H1 (cell line): ENCODE results near the gene ANKRD60. TPM values are rescaled to one million over a fixed set of nuclear protein-coding genes. Genes with fewer than 3 reads are reported as not detected.

Experiments used
- CTCF ChIA-PET: fragments of 300-600 bp; sonication (Branson Sonifier 250); formaldehyde crosslinking; loops from one replicate; lab custom pipeline; 2021; ENCODE audit not compliant: partially characterized antibody; lab: Charles Lee
- POLR2A ChIA-PET: fragments of 300-600 bp; sonication (Branson Sonifier 250); formaldehyde crosslinking; loops from one replicate; lab custom pipeline; 2021; ENCODE audit warnings: inconsistent platforms; ENCODE audit not compliant: partially characterized antibody; lab: Charles Lee
- DNase-seq, 2 experiments: peaks; one replicate each; pipeline versions ENCODE4 v3.0.0 to v3.0.0-alpha.2; 2010 to 2022; ENCODE audit warnings: low spot score in 2 of 2, low read depth in 1 of 2, mixed read lengths in 1 of 2
- FAIRE-seq: peaks from 2 replicates; lab custom pipeline; 2011; peaks lifted over from hg19 to GRCh38; lab: Jason Lieb, UNC
- H2AFZ ChIP-seq: 2 replicates; pipeline ENCODE4 v1.8.1; 2012; ENCODE audit warnings: low read length, inconsistent platforms
- H2AK5ac ChIP-seq: 2 replicates; pipeline ENCODE4 v1.6.1; 2013; ENCODE audit warnings: low read depth, low read length
- H2BK120ac ChIP-seq: replicated peaks from 2 replicates; pipeline ENCODE3; 2013; ENCODE audit warnings: low read depth, low read length, inconsistent platforms
- H2BK12ac ChIP-seq: 2 replicates; pipeline ENCODE4 v1.6.1; 2013; ENCODE audit warnings: low read depth, low read length
- H2BK15ac ChIP-seq: 2 replicates; pipeline ENCODE4 v1.6.1; 2013; ENCODE audit warnings: low read length
- H2BK20ac ChIP-seq: 2 replicates; pipeline ENCODE4 v1.6.1; 2013; ENCODE audit warnings: low read length
- H2BK5ac ChIP-seq: 2 replicates; pipeline ENCODE4 v1.6.1; 2013; ENCODE audit warnings: low read depth, low read length
- H3K14ac ChIP-seq: 2 replicates; pipeline ENCODE4 v1.6.1; 2013; ENCODE audit warnings: inconsistent platforms; ENCODE audit not compliant: insufficient read length
- H3K18ac ChIP-seq: 2 replicates; pipeline ENCODE4 v1.6.1; 2013; ENCODE audit warnings: low read length; ENCODE audit errors: extremely low read depth
- H3K23ac ChIP-seq: 2 replicates; pipeline ENCODE4 v1.6.1; 2013; ENCODE audit warnings: inconsistent platforms; ENCODE audit not compliant: insufficient read length
- H3K23me2 ChIP-seq: 2 replicates; pipeline ENCODE4 v1.6.1; 2013; ENCODE audit warnings: low read depth, low read length
- H3K27ac ChIP-seq: 2 replicates; pipeline ENCODE4 v1.6.1; 2011; ENCODE audit warnings: low read depth, low read length, inconsistent platforms
- H3K27me3 ChIP-seq, 4 experiments: replicated peaks in 1 of 4; 1 replicate in 1 of 4; 2 replicates in 3 of 4; pipeline versions ENCODE4 v1.6.1 to v1.8.1; 2011 to 2013; ENCODE audit warnings: low read length in 3 of 4, mild to moderate bottlenecking in 3 of 4, inconsistent platforms in 2 of 4, mixed read lengths in 2 of 4, moderate library complexity in 1 of 4; ENCODE audit not compliant: control insufficient read depth in 3 of 4, insufficient read depth in 3 of 4; ENCODE audit errors: extremely low read depth in 1 of 4
- H3K36me3 ChIP-seq, 4 experiments: 2 replicates each; pipeline versions ENCODE4 v1.6.1 to v1.8.1; 2011 to 2013; ENCODE audit warnings: mild to moderate bottlenecking in 4 of 4, low read length in 3 of 4, moderate library complexity in 2 of 4, control low read depth in 1 of 4, inconsistent platforms in 1 of 4; ENCODE audit not compliant: insufficient read depth in 4 of 4, control insufficient read depth in 2 of 4
- H3K4ac ChIP-seq: replicated peaks from 2 replicates; pipeline ENCODE3; 2013; ENCODE audit warnings: low read length, low read depth, mixed read lengths, inconsistent platforms; ENCODE audit not compliant: insufficient read length
- H3K4me1 ChIP-seq, 4 experiments: replicated peaks in 1 of 4; 1 replicate in 1 of 4; 2 replicates in 3 of 4; pipeline versions ENCODE4 v1.6.1 to v1.8.1; 2011 to 2013; ENCODE audit warnings: low read length in 3 of 4, inconsistent platforms in 2 of 4, mixed read lengths in 1 of 4; ENCODE audit not compliant: insufficient read depth in 4 of 4, control insufficient read depth in 3 of 4
- H3K4me2 ChIP-seq, 2 experiments: 2 replicates each; pipeline versions ENCODE4 v1.6.1 to v1.8.1; 2011 to 2013; ENCODE audit warnings: low read depth in 2 of 2, low read length in 2 of 2, control low read depth in 1 of 2, inconsistent platforms in 1 of 2, mild to moderate bottlenecking in 1 of 2; ENCODE audit not compliant: insufficient read depth in 1 of 2
- H3K4me3 ChIP-seq, 4 experiments: fragments of 200-600, 300-600 bp in 1 of 4; sonication (generic), shearing (Covaris generic), sonication (Bioruptor Twin) in 1 of 4; 2 replicates each; pipeline versions ENCODE4 v1.5.1 to v1.8.1; 2011 to 2016; ENCODE audit warnings: low read length in 4 of 4, low read depth in 3 of 4, control low read depth in 2 of 4, inconsistent platforms in 2 of 4, mild to moderate bottlenecking in 2 of 4, mixed read lengths in 1 of 4, moderate library complexity in 1 of 4; ENCODE audit not compliant: insufficient read depth in 2 of 4; ENCODE audit errors: extremely low read depth in 1 of 4
- H3K56ac ChIP-seq: replicated peaks from 2 replicates; pipeline ENCODE3; 2013; ENCODE audit warnings: low read depth, mild to moderate bottlenecking, mixed read lengths, low read length, inconsistent platforms; ENCODE audit not compliant: insufficient read length
- H3K79me1 ChIP-seq: 2 replicates; pipeline ENCODE4 v1.6.1; 2013; ENCODE audit warnings: low read depth, low read length, control low read depth
- H3K79me2 ChIP-seq, 2 experiments: 2 replicates each; pipeline versions ENCODE4 v1.6.1 to v1.8.1; 2012 to 2013; ENCODE audit warnings: low read length in 2 of 2, mild to moderate bottlenecking in 2 of 2, inconsistent platforms in 1 of 2; ENCODE audit not compliant: insufficient read depth in 2 of 2, control insufficient read depth in 1 of 2
- H3K9ac ChIP-seq, 4 experiments: replicated peaks in 1 of 4; 1 replicate in 1 of 4; 2 replicates in 3 of 4; pipeline versions ENCODE4 v1.6.1 to v1.8.1; 2011 to 2013; ENCODE audit warnings: low read depth in 3 of 4, low read length in 3 of 4, control low read depth in 2 of 4, mild to moderate bottlenecking in 2 of 4, moderate library complexity in 2 of 4, inconsistent platforms in 1 of 4; ENCODE audit errors: extremely low read depth in 1 of 4
- H3K9me3 ChIP-seq, 2 experiments: 2 replicates each; pipeline versions ENCODE4 v1.6.1 to v1.8.1; 2012 to 2013; ENCODE audit warnings: mild to moderate bottlenecking in 2 of 2, moderate library complexity in 2 of 2, control low read depth in 1 of 2, inconsistent platforms in 1 of 2, low read depth in 1 of 2, low read length in 1 of 2, mixed read lengths in 1 of 2; ENCODE audit not compliant: insufficient read depth in 2 of 2
- H4K20me1 ChIP-seq, 2 experiments: replicated peaks in 1 of 2; 2 replicates each; pipeline versions ENCODE3 to v1.8.1; 2011 to 2013; ENCODE audit warnings: inconsistent platforms in 2 of 2, low read length in 2 of 2, mild to moderate bottlenecking in 1 of 2; ENCODE audit not compliant: insufficient read depth in 2 of 2, control insufficient read depth in 1 of 2
- H4K5ac ChIP-seq: 2 replicates; pipeline ENCODE4 v1.6.1; 2013; ENCODE audit warnings: low read length, low read depth, mixed read lengths, inconsistent platforms; ENCODE audit not compliant: insufficient read length
- H4K8ac ChIP-seq: 2 replicates; pipeline ENCODE4 v1.8.0; 2013; ENCODE audit warnings: mild to moderate bottlenecking, moderate library complexity, low read length, inconsistent platforms; ENCODE audit not compliant: insufficient read depth; ENCODE audit errors: extremely low read depth
- H4K91ac ChIP-seq: replicated peaks from 2 replicates; pipeline ENCODE3; 2013; ENCODE audit warnings: low read length, mixed read lengths, inconsistent platforms; ENCODE audit not compliant: insufficient read length
- ASH2L ChIP-seq: fragments of 200-600, 300-600 bp; sonication (generic); IDR thresholded peaks from one replicate; pipeline ENCODE4 v1.7.1; 2017; ENCODE audit warnings: low read length
- CBX8 ChIP-seq: fragments of 300-800, 300-1000 bp; sonication (generic); IDR thresholded peaks from 2 replicates; pipeline ENCODE4 v1.7.1; 2016; ENCODE audit warnings: low read depth, low read length, borderline replicate concordance
- CHD1 ChIP-seq: IDR thresholded peaks from 2 replicates; pipeline ENCODE4 v1.6.1; 2012; ENCODE audit warnings: low read depth, low read length, improper control_type of control experiment
- CREB1 ChIP-seq: IDR thresholded peaks from 2 replicates; pipeline ENCODE4 v1.6.1; 2012; ENCODE audit warnings: inconsistent platforms
- EZH2 ChIP-seq: fragments of 200-600 bp; sonication (generic); IDR thresholded peaks from 2 replicates; pipeline ENCODE4 v1.7.1; 2012; ENCODE audit warnings: low read depth, mild to moderate bottlenecking, moderate library complexity, low read length, inconsistent platforms; ENCODE audit not compliant: severe bottlenecking
- GABPA ChIP-seq: IDR thresholded peaks from 2 replicates; pipeline ENCODE4 v1.6.1; 2011; ENCODE audit warnings: mild to moderate bottlenecking, low read length, moderate library complexity, borderline replicate concordance; ENCODE audit not compliant: insufficient read depth
- GTF2F1 ChIP-seq: IDR thresholded peaks from 2 replicates; pipeline ENCODE4 v1.6.1; 2012; ENCODE audit warnings: low read depth, low read length, improper control_type of control experiment, borderline replicate concordance
- HDAC2 ChIP-seq, 2 experiments: fragments of 300-600 bp in 1 of 2; sonication (generic) in 1 of 2; IDR thresholded peaks; 2 replicates each; pipeline ENCODE4 v1.6.1; 2011 to 2012; ENCODE audit warnings: low read depth in 2 of 2, low read length in 2 of 2, mild to moderate bottlenecking in 2 of 2, moderate library complexity in 2 of 2, borderline replicate concordance in 1 of 2, inconsistent platforms in 1 of 2
- RAD21 ChIP-seq, 2 experiments: IDR thresholded peaks in 1 of 2; conservative IDR thresholded peaks in 1 of 2; 2 replicates each; pipeline ENCODE4 v1.6.1; 2011; ENCODE audit warnings: low read depth in 2 of 2, low read length in 2 of 2, improper control_type of control experiment in 1 of 2, inconsistent platforms in 1 of 2, mild to moderate bottlenecking in 1 of 2, moderate library complexity in 1 of 2
- SIX5 ChIP-seq: IDR thresholded peaks from 2 replicates; pipeline ENCODE4 v1.6.1; 2011; ENCODE audit warnings: mild to moderate bottlenecking, low read depth, low read length
- SP1 ChIP-seq: IDR thresholded peaks from 2 replicates; pipeline ENCODE4 v1.6.1; 2011; ENCODE audit warnings: low read depth, low read length
- TAF1 ChIP-seq: IDR thresholded peaks from 2 replicates; pipeline ENCODE4 v1.6.1; 2011; ENCODE audit warnings: mild to moderate bottlenecking, low read depth, low read length
- TEAD4 ChIP-seq: IDR thresholded peaks from 2 replicates; pipeline ENCODE4 v1.6.1; 2012; ENCODE audit warnings: low read depth, low read length, inconsistent platforms, mixed read lengths
- YY1 ChIP-seq: IDR thresholded peaks from 2 replicates; pipeline ENCODE4 v1.6.1; 2011; ENCODE audit warnings: low read depth, mild to moderate bottlenecking, low read length
- WGBS, 2 experiments: shearing (Covaris generic) in 1 of 2; methylation state at CpG; one replicate each; pipeline versions ENCODE4 v1.1.6 to v1.1.7; 2013 to 2015; ENCODE audit warnings: low lambda C conversion rate in 2 of 2, mixed read lengths in 2 of 2, inconsistent platforms in 1 of 2, low coverage in 1 of 2, missing lambda C conversion rate in 1 of 2; ENCODE audit not compliant: insufficient replicate concordance in 2 of 2, insufficient coverage in 1 of 2, insufficient read length in 1 of 2; ENCODE audit errors: extremely low coverage in 1 of 2, missing lambda C conversion rate in 1 of 2; 5-methylcytosine and 5-hydroxymethylcytosine counted together
- polyA plus RNA-seq, 7 experiments: library from polyadenylated mRNA; depleted of rRNA in 3 of 7; stranded (reverse) in 5 of 7; unstranded in 2 of 7; fragments of >200 nt in 5 of 7; fragments of 200-250 nt in 2 of 7; gene quantifications; 1 replicate in 5 of 7; 2 replicates in 1 of 7; 4 replicates in 1 of 7; pipeline versions ENCODE4 v1.2.1 to v1.2.3, GENCODE V29; 2011 to 2013; ENCODE audit warnings: missing spikeins in 2 of 7, mixed read lengths in 2 of 7
- total RNA-seq: library from RNA; stranded (reverse); fragmentation: NEBNext Ultra II Directional; extraction: Animal tissue kit (Norgen Biotek cat#: 25700); gene quantifications from 2 replicates; pipeline ENCODE4 v1.2.1, GENCODE V29; 2021

ANKRD60 gene
- total and polyA plus RNA-seq, 2 of the 8 experiments (the other 6 are each of a cell fraction or from before 2014, with no cell fraction given) = not detected

DNA sequence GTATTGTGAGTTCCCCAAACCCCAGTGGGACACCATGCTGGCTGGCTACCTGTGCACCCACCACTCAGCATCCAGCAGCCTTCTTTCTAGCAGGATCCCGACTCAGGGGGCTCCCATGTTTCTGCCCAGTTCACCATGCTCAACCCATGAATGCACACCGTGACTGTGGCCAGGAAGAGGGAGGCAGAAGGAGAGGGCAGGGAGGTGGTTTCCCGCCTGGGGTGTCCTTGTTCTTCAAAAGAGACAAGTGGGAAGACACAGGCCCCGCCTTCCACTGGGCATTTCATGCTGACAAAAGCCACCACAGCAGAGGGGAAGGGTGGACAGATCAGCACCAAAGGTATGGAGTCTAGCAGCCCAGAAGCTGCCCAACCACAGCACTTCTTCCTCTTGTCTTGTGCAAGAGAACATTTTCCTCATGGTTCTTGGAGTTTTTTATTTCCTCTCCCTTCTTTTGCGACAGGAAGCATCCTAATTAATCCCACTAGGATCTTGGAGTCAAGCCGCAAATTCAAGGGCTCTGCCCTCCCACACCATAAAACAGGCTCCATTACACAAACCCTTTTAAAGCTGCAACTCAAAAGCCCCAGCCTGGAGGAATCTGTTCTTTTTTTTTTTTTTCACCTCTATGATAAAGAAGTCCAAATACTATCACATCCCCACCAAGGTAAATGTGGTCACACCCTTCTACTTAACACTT is 13.5 kb upstream of the ANKRD60 start:
- Histone ChIP-seq H4K91ac (no peak overlapping the region), H3K27ac (no peak overlapping the region), H2BK20ac (no peak overlapping the region), H3K18ac (no peak overlapping the region), H3K4ac (no peak overlapping the region), H3K79me2 (no peaks in the 10 kb centered on the region), H3K56ac (no peak overlapping the region), H2BK120ac (no peak overlapping the region), H2BK12ac (no peak overlapping the region), H4K8ac (no peak overlapping the region), H3K4me1 (no peaks in the 10 kb centered on the region), H3K27me3 (no peaks in the 10 kb centered on the region), H3K4me2 (no peak overlapping the region), H3K9me3 (no peaks in the 10 kb centered on the region), H3K9ac (no peak overlapping the region), H3K36me3 (peaks cover 0 to 20% (median 9%) of the 10 kb centered on the region in 4 experiments; a peak in 6 of 8 replicates), H3K4me3 (no peak overlapping the region), H4K20me1 (no peaks in the 10 kb centered on the region), H3K14ac (no peak overlapping the region), H3K79me1 (no peaks in the 10 kb centered on the region), H2BK15ac (no peak overlapping the region), H2AFZ (no peak overlapping the region), H2BK5ac (no peak overlapping the region), H4K5ac (no peak overlapping the region), H3K23me2 (peaks cover under 1% of the 10 kb centered on the region; the same call in 1 of the 2 replicates), H2AK5ac (no peak overlapping the region), H3K23ac (no peak overlapping the region)
- FAIRE-seq (no peak), DNase-seq (no peak)
- CTCF ChIA-PET = interaction anchor here (0.6 to 7.1 kb wide), 3 partner anchors 119 to 969 kb away, joined by 3 to 70 read pairs (median 3); no protein-coding TSS in a partner anchor
- 88% methylated on average over 6 of the region's 6 CpGs; no CpG with 5 or more reads in 1 of the 2 experiments for WGBS, 2 experiments
- POLR2A ChIA-PET = no interaction called here
- TF ChIP-seq SIX5 (no peak), CREB1 (no peak), HDAC2 (IDR thresholded peaks at IDR 0.05; ENCODE audit: borderline replicate concordance in 1 of 2, low read depth in 2 of 2, low read length in 2 of 2) (no peak), YY1 (no peak), TEAD4 (no peak), RAD21 (IDR thresholded peaks at IDR 0.05 in 1 of 2, conservative IDR thresholded peaks at IDR 0.05 in 1 of 2; ENCODE audit: low read depth in 2 of 2, low read length in 2 of 2) (no peak), ASH2L (no peak), SP1 (no peak), CBX8 (no peak), TAF1 (no peak), GABPA (no peak), CHD1 (no peak), GTF2F1 (no peak), EZH2 (no peak)
